K562 (cell line): Measurements from ENCODE around the gene NRSN2. TPM values are rescaled to one million over a fixed set of nuclear protein-coding genes. Genes with fewer than 3 reads are reported as not detected.
A peak's percentile ranks its signal among the peaks of the same experiment; 100 is the strongest.

Source experiments
- ATF1 ChIP-seq, 2 experiments: fragments of 450-650 bp in 1 of 2; IDR thresholded peaks; 2 replicates each; pipeline ENCODE4 v1.6.1; 2016; ENCODE audit warnings: missing compliant biosample characterization in 1 of 2, missing genetic modification characterization in 1 of 2
- BCLAF1 ChIP-seq, 2 experiments: fragments of 450-650 bp in 1 of 2; IDR thresholded peaks; 2 replicates each; pipeline ENCODE4 v1.6.1; 2011 to 2017; ENCODE audit warnings: low read depth in 2 of 2, antibody characterized with exemption in 1 of 2, borderline replicate concordance in 1 of 2, low read length in 1 of 2, mild to moderate bottlenecking in 1 of 2, mixed read lengths in 1 of 2; ENCODE audit not compliant: control insufficient read depth in 1 of 2
- CHD2 ChIP-seq: IDR thresholded peaks from 2 replicates; pipeline ENCODE4 v1.6.1; 2011; ENCODE audit warnings: low read depth, low read length
- HLTF ChIP-seq: fragments of 450-650 bp; IDR thresholded peaks from 2 replicates; pipeline ENCODE4 v1.6.1; 2016
- KHSRP ChIP-seq: fragments of 450-650 bp; IDR thresholded peaks from 2 replicates; pipeline ENCODE4 v1.6.1; 2017
- MLX ChIP-seq, 2 experiments: fragments of 450-650 bp in 1 of 2; sonication (generic) in 1 of 2; formaldehyde crosslinking; conservative IDR thresholded peaks; 2 replicates each; pipeline versions ENCODE4 v1.4.0 to v1.8.1; 2020 to 2022; ENCODE audit warnings: mild to moderate bottlenecking in 1 of 2, missing genetic modification reagents in 1 of 2
- NFATC3 ChIP-seq: fragments of 450-650 bp; IDR thresholded peaks from 2 replicates; pipeline ENCODE4 v1.6.1; 2017; ENCODE audit warnings: mild to moderate bottlenecking
- NR2C1 ChIP-seq, 2 experiments: fragments of 450-650 bp; IDR thresholded peaks; 2 replicates each; pipeline ENCODE4 v1.6.1; 2017; ENCODE audit warnings: mild to moderate bottlenecking in 2 of 2, antibody characterized with exemption in 1 of 2, inconsistent platforms in 1 of 2, missing compliant biosample characterization in 1 of 2, missing genetic modification characterization in 1 of 2
- PHF21A ChIP-seq: fragments of 450-650 bp; IDR thresholded peaks from 2 replicates; pipeline ENCODE4 v1.6.1; 2017; ENCODE audit warnings: low read depth, borderline replicate concordance
- SMAD1 ChIP-seq: fragments of 150-350 bp; IDR thresholded peaks from 2 replicates; pipeline ENCODE4 v1.6.1; 2014; ENCODE audit warnings: low read length, low read depth; ENCODE audit not compliant: partially characterized antibody
- SNRNP70 ChIP-seq: fragments of 200-400 bp; formaldehyde crosslinking; optimal IDR thresholded peaks from 2 replicates; pipeline ENCODE3; 2017; ENCODE audit warnings: low read depth, low read length
- THRB ChIP-seq: fragments of 450-650 bp; formaldehyde crosslinking; conservative IDR thresholded peaks from 2 replicates; pipeline ENCODE4 v1.4.0; 2022; ENCODE audit warnings: mild to moderate bottlenecking, missing genetic modification characterization
- ZFP1 ChIP-seq: fragments of 450-650 bp; formaldehyde crosslinking; IDR thresholded peaks from 2 replicates; pipeline ENCODE4 v1.4.0; 2020; ENCODE audit warnings: mild to moderate bottlenecking, mixed read lengths
- ZMIZ1 ChIP-seq, 2 experiments: fragments of 150-350 bp in 1 of 2; IDR thresholded peaks; 2 replicates each; pipeline ENCODE4 v1.6.1; 2012 to 2016; ENCODE audit warnings: low read depth in 2 of 2, low read length in 2 of 2, mild to moderate bottlenecking in 1 of 2, moderate library complexity in 1 of 2
- ZNF121 ChIP-seq: sonication (generic); formaldehyde crosslinking; conservative IDR thresholded peaks from 2 replicates; pipeline ENCODE4 v1.8.0; 2022; ENCODE audit warnings: missing genetic modification reagents
- ZNF146 ChIP-seq: IDR thresholded peaks from one replicate; pipeline ENCODE4 v1.6.1; 2018; ENCODE audit warnings: missing compliant biosample characterization; ENCODE audit not compliant: unreplicated experiment
- ZNF184 ChIP-seq: sonication (generic); formaldehyde crosslinking; IDR thresholded peaks from 2 replicates; pipeline ENCODE4 v1.5.0; 2020; ENCODE audit warnings: missing genetic modification reagents
- ZNF695 ChIP-seq: fragments of 450-650 bp; formaldehyde crosslinking; IDR thresholded peaks from 2 replicates; pipeline ENCODE4 v1.4.0; 2020; ENCODE audit warnings: mild to moderate bottlenecking, moderate library complexity
- polyA plus RNA-seq, 8 experiments: library from polyadenylated mRNA; depleted of rRNA in 4 of 8; stranded (reverse) in 5 of 8; unstranded in 3 of 8; fragments of >200 nt; fragmentation: Nextera tagmentation in 2 of 8; fragmentation: Illumina TruSeq in 1 of 8; extraction: Ambion mirVana in 2 of 8; extraction: Trizol in 1 of 8; gene quantifications; 2 replicates each; pipeline versions ENCODE4 v1.2.1 to v1.2.3, GENCODE V29; 2011 to 2014; ENCODE audit warnings: inconsistent platforms in 1 of 8, missing spikeins in 1 of 8
- total RNA-seq, 7 experiments: library from RNA; depleted of rRNA in 6 of 7; stranded (reverse); fragments of >200 nt in 6 of 7; fragmentation: Illumina TruSeq in 2 of 7; extraction: Trizol in 2 of 7; gene quantifications; 2 replicates each; pipeline versions ENCODE4 v1.2.1 to v1.2.3, GENCODE V29; 2011 to 2021; ENCODE audit warnings: low replicate concordance in 1 of 7

NRSN2 gene
- total and polyA plus RNA-seq, 9 of the 15 experiments (the other 6 are each of a cell fraction or from before 2014, with no cell fraction given): 7.5 to 29.7 (median 11.1) TPM

GRCh38 chr20:366719-367485 lies 20.0 kb downstream of the NRSN2 start (continued):
- TF ChIP-seq SNRNP70 (no peak), SMAD1 (no peak), ATF1 (CRISPR knock-in tag; IDR thresholded peaks at IDR 0.05) (no peak), ATF1 (tag; IDR thresholded peaks at IDR 0.05) (no peak), ZFP1 (no peak), ZNF146 (CRISPR knock-in tag) (no peak), KHSRP (no peak), MLX (CRISPR knock-in tag; conservative IDR thresholded peaks at IDR 0.05) (no peak), HLTF (no peak), ZNF184 (no peak), ZNF121 (CRISPR knock-in tag) (no peak), BCLAF1 (IDR thresholded peaks at IDR 0.05; ENCODE audit: borderline replicate concordance in 1 of 2, control insufficient read depth in 1 of 2, low read depth in 2 of 2, low read length in 1 of 2) (no peak), ZNF695 (CRISPR knock-in tag) (no peak), ZMIZ1 (IDR thresholded peaks at IDR 0.05; ENCODE audit: low read depth in 2 of 2, low read length in 2 of 2) (no peak), NR2C1 (IDR thresholded peaks at IDR 0.05) (peak; percentile 39; the same call in 1 of the 2 replicates), NR2C1 (tag; IDR thresholded peaks at IDR 0.05) (peak; percentile 69), NFATC3 (no peak), PHF21A (no peak), CHD2 (no peak), THRB (CRISPR knock-in tag) (no peak)
